Glomerular visceral epithelial cell (primary cell): ENCODE results near the gene HSF2BP.
"Not testable (repeated sequence)": the region's sequence is repeated elsewhere in the genome, so short reads cannot be mapped to it uniquely, and the experiment has no call there.

Source experiments
- DNase-seq: peaks from one replicate; pipeline ENCODE4 v3.0.0-alpha.2; 2016; ENCODE audit errors: extremely low spot score

Gene HSF2BP

DNA sequence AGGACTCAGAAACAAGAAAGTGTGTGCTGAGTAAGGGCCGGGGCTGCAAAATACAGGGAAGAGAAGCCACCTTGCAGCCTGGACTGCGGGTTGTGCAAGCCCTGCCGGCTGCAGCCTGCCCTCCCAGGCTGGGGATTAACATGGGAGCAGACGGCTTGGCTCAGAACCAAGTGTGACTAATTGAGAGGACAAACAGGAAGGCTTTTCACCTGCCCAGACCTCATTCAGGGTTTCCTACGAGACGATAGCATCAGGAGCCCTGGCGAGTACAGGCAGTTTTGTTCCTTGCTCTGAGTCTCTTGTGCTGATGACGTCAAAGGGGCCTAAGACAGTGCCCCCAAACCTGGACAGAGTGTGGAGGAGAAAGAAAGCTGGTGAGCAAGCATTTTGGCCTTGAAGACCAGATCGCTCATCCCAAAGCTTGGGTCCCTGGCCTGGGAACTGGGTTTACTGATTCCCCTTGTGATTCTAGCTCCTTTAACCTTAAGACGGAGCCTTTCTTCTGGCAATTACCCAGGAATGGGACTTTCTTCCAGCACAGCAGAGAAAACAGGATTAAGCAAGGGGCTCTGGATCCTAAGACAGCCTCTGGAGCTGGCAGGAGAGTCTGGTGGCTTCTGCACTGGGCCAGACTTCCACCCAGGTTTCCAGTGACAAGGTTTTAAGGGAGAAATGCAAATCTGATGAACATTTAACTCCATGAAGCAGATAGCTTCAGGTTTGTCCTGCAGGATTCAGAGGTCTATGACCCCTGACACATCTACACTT is 142.2 kb downstream of the HSF2BP start:
- DNase-seq = not testable (repeated sequence)

GRCh38 chr21:43516295-43516847 is 142.9 kb downstream of the HSF2BP start:
- DNase-seq = not testable (repeated sequence)

- not testable (repeated sequence) for DNase-seq
Observed at GRCh38 chr21:43514834-43515233, 144.5 kb downstream of the HSF2BP start.

GRCh38 chr21:43513023-43513422 is 146.3 kb downstream of the HSF2BP start:
- not testable (repeated sequence) for DNase-seq

DNA sequence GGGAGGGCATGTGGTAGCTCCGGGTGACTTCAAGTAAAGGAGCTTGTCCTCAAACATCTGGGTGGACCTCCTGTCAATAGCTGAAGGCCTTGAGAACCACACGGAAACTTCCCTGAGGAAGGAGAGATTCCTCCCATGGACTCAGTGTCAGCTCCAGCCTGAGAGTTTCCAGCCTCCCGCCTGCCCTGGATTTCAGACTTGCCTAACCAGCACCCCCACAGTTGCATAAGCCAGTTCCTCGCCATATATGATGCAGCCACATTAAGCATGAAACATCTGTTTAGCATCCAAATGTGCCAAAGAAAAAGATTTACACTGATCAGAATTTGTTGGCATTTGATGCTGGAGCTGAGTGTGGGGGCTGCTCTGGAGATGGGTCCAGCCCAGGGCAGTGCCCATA is 148.1 kb downstream of the HSF2BP start:
- DNase-seq = not testable (repeated sequence)

DNA sequence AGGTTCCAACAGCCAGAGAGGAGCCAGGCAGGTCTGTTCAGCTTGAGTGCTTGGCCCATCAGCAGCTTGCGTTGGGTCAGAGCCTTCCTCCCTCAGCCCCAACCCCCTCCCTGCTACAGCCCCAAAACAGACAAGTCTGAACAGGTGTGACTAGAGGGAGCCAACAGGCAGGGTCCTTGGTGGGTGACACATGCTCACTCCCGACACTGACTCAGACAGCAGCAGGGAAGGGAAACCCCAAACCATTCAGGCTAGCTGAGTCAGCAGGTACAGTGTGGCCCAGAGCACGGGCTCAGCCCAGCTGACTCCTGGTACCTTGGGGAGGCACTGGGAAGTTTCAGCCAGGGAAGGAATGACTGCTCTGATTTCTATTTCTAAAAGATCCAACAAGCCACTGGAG is 148.6 kb downstream of the HSF2BP start:
- not testable (repeated sequence) for DNase-seq

DNA sequence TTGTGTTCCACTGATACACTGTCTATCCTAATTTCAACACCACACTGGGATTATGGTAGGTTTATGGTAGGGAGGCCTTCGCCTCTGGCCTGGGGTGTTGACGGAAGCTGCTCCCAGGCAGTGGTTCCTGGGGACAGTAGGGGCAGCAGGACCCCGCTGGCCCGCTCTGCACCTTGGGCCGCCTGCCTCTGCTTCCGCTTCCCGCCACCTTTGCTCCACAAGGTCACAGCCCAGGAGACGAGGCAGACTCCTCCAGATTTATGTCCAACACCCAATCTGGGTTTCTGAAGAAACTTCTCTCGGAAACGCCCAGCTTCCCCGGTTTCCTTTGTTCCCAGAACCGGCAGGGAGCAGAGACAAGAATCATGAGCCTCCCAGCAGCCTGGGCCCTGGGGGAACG is 155.4 kb downstream of the HSF2BP start:
- not testable (repeated sequence) for DNase-seq

DNA sequence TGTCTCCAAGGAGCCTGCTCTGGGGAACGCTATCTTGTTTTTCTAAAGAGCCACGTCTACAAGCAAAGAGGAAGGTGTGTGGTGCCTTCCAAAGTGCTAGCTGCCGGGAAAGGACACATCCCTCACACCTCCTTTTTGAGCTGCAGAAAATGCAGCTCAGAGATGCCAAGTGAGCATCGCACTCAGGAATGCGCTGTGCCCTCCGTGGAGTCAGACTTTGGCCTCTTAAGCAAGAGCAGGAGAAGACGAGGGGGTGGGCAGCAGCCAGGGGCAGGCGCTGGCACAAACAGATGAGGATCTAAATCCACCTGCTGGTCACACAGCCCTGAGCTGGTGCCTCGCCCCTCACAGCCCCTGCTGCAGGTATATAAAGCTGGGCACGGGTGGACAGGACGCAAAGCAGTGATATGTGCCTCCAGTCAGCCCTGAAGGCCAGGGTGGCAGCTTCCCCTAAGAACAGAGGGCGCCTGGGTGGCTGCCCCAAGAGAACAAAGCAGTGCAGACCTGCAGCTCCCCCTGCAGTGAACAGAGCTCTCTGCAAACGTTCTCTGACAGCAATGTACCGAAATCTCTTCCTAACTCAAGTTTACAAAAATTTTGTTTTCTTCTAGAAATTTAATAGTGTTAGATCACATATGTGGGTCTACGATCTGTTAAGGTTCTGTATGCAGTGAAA is 156.1 kb downstream of the HSF2BP start:
- DNase-seq = not testable (repeated sequence)

DNA sequence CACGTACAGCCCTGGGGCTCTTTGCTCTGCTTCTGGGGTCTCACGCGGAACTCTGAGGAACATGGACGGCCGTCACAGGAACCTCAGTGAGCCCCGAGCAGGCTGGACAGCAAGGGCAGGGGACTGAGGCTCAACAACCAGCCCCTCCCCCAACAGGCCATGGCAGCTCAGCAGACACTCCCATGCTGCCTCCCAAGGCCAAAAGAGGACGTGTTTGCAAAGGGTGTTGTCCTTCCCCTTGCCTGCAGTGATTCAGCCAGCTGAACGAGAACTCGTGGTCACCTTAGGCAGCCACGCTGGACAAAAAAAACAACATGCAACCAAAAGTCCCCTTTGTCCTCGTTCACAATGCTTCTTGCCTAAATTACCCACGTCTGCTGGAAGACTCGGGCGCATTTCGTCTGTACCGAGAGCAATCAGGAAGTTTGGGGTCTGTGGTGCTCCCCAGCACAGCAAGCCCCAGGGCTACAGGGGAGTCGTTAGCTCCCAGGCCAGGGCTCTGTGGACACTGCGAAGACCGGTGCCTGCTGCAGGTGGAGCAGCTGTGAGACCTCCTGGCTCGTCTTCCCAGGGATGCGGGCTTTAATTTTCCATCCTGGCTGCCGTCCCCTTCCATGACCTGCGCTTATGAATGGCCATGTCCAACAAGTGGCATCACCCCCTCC is 156.7 kb downstream of the HSF2BP start:
- DNase-seq = not testable (repeated sequence)

DNA sequence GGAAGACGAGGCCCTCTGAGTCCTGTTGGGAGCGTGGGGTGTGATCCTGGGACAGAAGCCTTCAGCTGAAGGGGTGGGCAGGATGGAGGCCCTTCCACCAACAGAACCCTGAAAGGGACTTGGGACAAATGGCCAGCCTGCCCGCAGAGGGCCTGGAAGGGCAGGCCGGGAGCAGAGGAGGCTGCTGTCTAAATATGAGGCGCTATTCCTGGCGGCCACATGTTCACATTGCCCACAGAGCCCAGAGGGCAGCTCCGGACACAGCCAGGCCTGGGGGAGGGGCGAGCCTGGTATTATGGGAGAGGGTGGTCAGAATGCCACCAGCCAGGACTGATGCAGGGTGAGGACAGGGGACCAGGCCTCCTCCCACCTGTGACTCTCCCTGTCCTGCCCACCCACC is 160.4 kb downstream of the HSF2BP start:
- not testable (repeated sequence) for DNase-seq

DNA sequence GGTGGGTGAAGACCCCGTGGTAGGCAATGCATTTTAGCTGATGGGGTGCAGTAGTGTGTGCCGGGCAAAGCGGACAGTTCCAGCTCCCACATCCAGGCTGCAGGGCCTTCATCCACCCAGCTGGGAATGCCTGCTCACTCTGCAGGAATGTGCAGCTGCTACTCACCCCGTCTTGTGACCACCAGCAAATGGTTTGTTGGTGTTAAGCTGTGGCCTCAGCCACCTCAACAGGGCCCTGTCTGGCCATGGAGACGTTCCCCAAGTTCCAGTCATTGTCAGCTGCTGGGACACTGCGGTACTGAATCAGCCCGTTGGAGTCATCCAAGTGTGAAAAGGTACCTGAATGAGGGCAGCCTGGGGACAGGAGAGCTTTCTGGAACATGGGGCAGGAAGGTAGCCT is 161.2 kb downstream of the HSF2BP start:
- not testable (repeated sequence) for DNase-seq

- DNase-seq = not testable (repeated sequence)
Observed at GRCh38 chr21:43494279-43495012, 164.8 kb downstream of the HSF2BP start.

DNA sequence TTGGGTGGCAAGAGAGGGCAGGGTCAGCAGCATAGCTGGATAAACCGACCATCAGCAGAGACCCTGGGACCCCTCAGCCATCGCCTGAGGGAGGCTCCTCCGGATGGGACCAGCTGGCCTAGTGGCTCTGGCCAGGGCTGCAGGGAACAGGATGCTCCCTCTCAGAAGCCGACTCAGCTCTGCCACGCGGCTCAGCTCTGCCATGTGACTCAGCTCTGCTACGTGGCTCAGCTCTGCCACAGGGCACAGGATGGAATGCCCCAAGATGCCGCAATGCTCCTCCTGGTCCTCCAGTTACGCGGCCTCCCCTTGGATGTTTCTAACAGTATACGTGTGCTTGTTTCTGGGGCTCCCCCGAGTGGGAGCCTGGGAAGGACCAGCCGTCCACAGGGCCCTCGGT is 165.8 kb downstream of the HSF2BP start:
- not testable (repeated sequence) for DNase-seq

DNA sequence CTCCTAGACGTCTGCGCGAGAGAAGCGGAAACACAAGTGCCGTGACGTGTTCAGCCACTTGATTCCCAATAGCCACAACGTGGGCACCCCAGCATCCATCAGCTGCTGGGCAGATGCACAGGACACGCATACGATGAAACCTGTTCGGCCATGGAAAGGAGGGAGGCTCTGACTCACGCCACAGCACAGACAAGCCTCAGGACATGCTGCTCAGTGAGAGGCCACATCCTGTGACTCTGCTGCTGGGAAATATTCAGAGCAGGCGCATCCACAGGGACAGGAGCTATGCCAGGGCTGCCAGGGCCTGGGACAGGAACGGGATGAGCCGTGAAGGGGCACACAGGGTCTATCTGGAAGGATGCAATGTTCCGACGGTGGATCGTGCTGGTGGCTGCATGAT is 171.1 kb downstream of the HSF2BP start:
- not testable (repeated sequence) for DNase-seq

GRCh38 chr21:43486051-43486450 is 173.2 kb downstream of the HSF2BP start:
- DNase-seq = not testable (repeated sequence)

GRCh38 chr21:43485016-43485415 is 174.3 kb downstream of the HSF2BP start:
- not testable (repeated sequence) for DNase-seq

GRCh38 chr21:43479197-43479596 is 180.1 kb downstream of the HSF2BP start:
- not testable (repeated sequence) for DNase-seq
